Keratinocyte (primary cell): Measurements from ENCODE around the gene LDLRAD4. TPM values are rescaled to one million over a fixed set of nuclear protein-coding genes. Genes with fewer than 3 reads are reported as not detected.

Source experiments
- DNase-seq: peaks from one replicate; pipeline ENCODE4 v3.0.0-alpha.2; 2011; ENCODE audit warnings: low read depth, missing footprints, low spot score
- FAIRE-seq: peaks from 2 replicates; lab custom pipeline; 2011; peaks lifted over from hg19 to GRCh38; lab: Jason Lieb, UNC
- H2AFZ ChIP-seq: 2 replicates; pipeline ENCODE4 v1.6.0; 2012; ENCODE audit warnings: low read length, control low read depth, inconsistent platforms; ENCODE audit not compliant: control insufficient read depth
- H3K27ac ChIP-seq: 2 replicates; pipeline ENCODE4 v1.5.1; 2011; ENCODE audit warnings: low read length; ENCODE audit not compliant: control insufficient read depth, insufficient read depth
- H3K27me3 ChIP-seq: 3 replicates; pipeline ENCODE4 v1.6.0; 2011; ENCODE audit warnings: low read length; ENCODE audit not compliant: control insufficient read depth, insufficient read depth; ENCODE audit errors: extremely low read depth
- H3K36me3 ChIP-seq, 2 experiments: 2 replicates in 1 of 2; 3 replicates in 1 of 2; pipeline ENCODE4 v1.5.1; 2011; ENCODE audit warnings: low read length in 2 of 2, mild to moderate bottlenecking in 1 of 2; ENCODE audit not compliant: control insufficient read depth in 2 of 2, insufficient read depth in 2 of 2; ENCODE audit errors: extremely low read depth in 1 of 2
- H3K4me1 ChIP-seq: 3 replicates; pipeline ENCODE4 v1.5.1; 2011; ENCODE audit warnings: low read length; ENCODE audit not compliant: control insufficient read depth, insufficient read depth; ENCODE audit errors: extremely low read depth
- H3K4me2 ChIP-seq: 3 replicates; pipeline ENCODE4 v1.6.0; 2011; ENCODE audit warnings: low read depth, low read length; ENCODE audit not compliant: control insufficient read depth, insufficient read depth; ENCODE audit errors: extremely low read depth
- H3K4me3 ChIP-seq, 3 experiments: fragments of 200-600 bp in 1 of 3; sonication (generic) in 1 of 3; 2 replicates in 2 of 3; 3 replicates in 1 of 3; pipeline ENCODE4 v1.5.1; 2011 to 2016; ENCODE audit warnings: low read length in 3 of 3, mild to moderate bottlenecking in 3 of 3, control low read depth in 2 of 3, inconsistent platforms in 1 of 3, low read depth in 1 of 3, mixed read lengths in 1 of 3, mixed run types in 1 of 3, moderate library complexity in 1 of 3; ENCODE audit not compliant: control insufficient read depth in 2 of 3, insufficient read depth in 2 of 3; ENCODE audit errors: extremely low read depth in 1 of 3
- H3K79me2 ChIP-seq: 2 replicates; pipeline ENCODE4 v1.6.0; 2012; ENCODE audit warnings: low read length; ENCODE audit not compliant: control insufficient read depth, insufficient read depth
- H3K9ac ChIP-seq: 3 replicates; pipeline ENCODE4 v1.6.0; 2011; ENCODE audit warnings: low read length; ENCODE audit not compliant: control insufficient read depth, insufficient read depth; ENCODE audit errors: extremely low read depth
- H3K9me1 ChIP-seq: 3 replicates; pipeline ENCODE4 v1.6.0; 2011; ENCODE audit warnings: low read length; ENCODE audit not compliant: control insufficient read depth, insufficient read depth; ENCODE audit errors: extremely low read depth
- H3K9me3 ChIP-seq: 2 replicates; pipeline ENCODE4 v1.5.1; 2012; ENCODE audit warnings: low read depth, low read length; ENCODE audit not compliant: control insufficient read depth
- H4K20me1 ChIP-seq: 3 replicates; pipeline ENCODE4 v1.6.0; 2011; ENCODE audit warnings: low read length; ENCODE audit not compliant: control insufficient read depth, insufficient read depth; ENCODE audit errors: extremely low read depth
- CTCF ChIP-seq, 3 experiments: IDR thresholded peaks in 1 of 3; conservative IDR thresholded peaks in 1 of 3; optimal IDR thresholded peaks in 1 of 3; 2 replicates in 2 of 3; 3 replicates in 1 of 3; pipeline versions ENCODE3 to v1.5.1; 2011; ENCODE audit warnings: low read length in 3 of 3, mild to moderate bottlenecking in 3 of 3, moderate library complexity in 2 of 3, control low read depth in 1 of 3, inconsistent platforms in 1 of 3; ENCODE audit not compliant: insufficient read depth in 2 of 3; ENCODE audit errors: extremely low read depth in 1 of 3
- EZH2 ChIP-seq: IDR thresholded peaks from one replicate; pipeline ENCODE4 v1.6.1; 2012; ENCODE audit warnings: inconsistent platforms, mild to moderate bottlenecking, low read length, moderate library complexity
- dilution Hi-C: fragments of 300-500 bp; cut with MboI; formaldehyde crosslinking; loops from one replicate; pipeline ENCODE4 v1.7.0; 2020; ENCODE audit warnings: low sequenced_read_pairs; ENCODE audit not compliant: extremely low pct_ligation_motif_present
- polyA plus RNA-seq, 5 experiments: library from polyadenylated mRNA; depleted of rRNA in 3 of 5; stranded (reverse) in 3 of 5; stranded (forward) in 1 of 5; unstranded in 1 of 5; fragments of >200 nt; gene quantifications; 1 replicate in 1 of 5; 2 replicates in 3 of 5; 3 replicates in 1 of 5; pipeline versions ENCODE4 v1.2.1 to v1.2.3, GENCODE V29; 2011 to 2012; ENCODE audit warnings: missing spikeins in 2 of 5, low read depth in 1 of 5, low replicate concordance in 1 of 5

LDLRAD4 gene
- polyA plus RNA-seq, 1 donor (not counting 4 experiments of a cell fraction or from before 2014, with no cell fraction given) = not detected

DNA sequence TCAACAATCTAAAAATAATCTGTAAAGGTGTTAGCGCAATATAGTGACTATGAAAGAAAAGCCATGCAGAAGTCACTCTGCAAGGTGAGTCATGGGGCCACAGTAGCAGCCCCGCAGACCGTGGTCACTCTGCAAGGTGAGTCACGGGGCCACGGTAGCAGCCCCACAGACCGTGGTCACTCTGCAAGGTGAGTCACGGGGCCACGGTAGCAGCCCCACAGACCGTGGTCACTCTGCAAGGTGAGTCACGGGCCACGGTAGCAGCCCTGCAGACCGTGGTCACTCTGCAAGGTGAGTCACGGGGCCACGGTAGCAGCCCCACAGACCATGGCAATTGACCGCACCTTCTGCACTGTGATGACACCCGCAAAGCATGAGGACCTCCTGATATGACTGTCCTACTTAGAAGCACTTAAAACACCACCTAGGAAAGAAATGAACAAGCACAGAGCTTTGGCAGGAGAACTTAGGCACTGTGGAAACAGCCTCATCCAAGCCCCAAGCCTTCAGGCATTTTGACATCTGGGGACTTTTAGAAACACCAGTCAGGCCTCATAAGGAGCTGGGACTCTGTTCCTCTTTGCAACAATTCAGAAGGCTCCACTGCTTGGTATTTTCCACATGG lies 70.1 kb downstream of the LDLRAD4 start:
- no peak for FAIRE-seq
- dilution Hi-C loops = no loop called here
- Histone ChIP-seq H4K20me1 (no peaks in the 10 kb centered on the region), H3K27me3 (no peaks in the 10 kb centered on the region), H3K9ac (no peak overlapping the region), H3K79me2 (no peaks in the 10 kb centered on the region), H3K9me3 (peaks cover 2% of the 10 kb centered on the region), H2AFZ (no peak overlapping the region), H3K27ac (no peak overlapping the region), H3K4me2 (no peak overlapping the region), H3K36me3 (no peaks in the 10 kb centered on the region), H3K4me1 (no peaks in the 10 kb centered on the region), H3K9me1 (no peaks in the 10 kb centered on the region), H3K4me3 (no peak overlapping the region)
- DNase-seq = no peak
- TF ChIP-seq EZH2 (no peak), CTCF (optimal IDR thresholded peaks at IDR 0.05 in 1 of 3, IDR thresholded peaks at IDR 0.05 in 1 of 3, conservative IDR thresholded peaks at IDR 0.05 in 1 of 3; ENCODE audit: extremely low read depth in 1 of 3, insufficient read depth in 2 of 3, low read length in 3 of 3) (no peak)

GRCh38 chr18:13289481-13290205 lies 71.1 kb downstream of the LDLRAD4 start:
- Histone ChIP-seq H3K4me3 (no peak overlapping the region), H3K36me3 (no peaks in the 10 kb centered on the region), H3K4me1 (no peaks in the 10 kb centered on the region), H3K9me3 (peaks cover 2% of the 10 kb centered on the region), H4K20me1 (no peaks in the 10 kb centered on the region), H3K4me2 (no peak overlapping the region), H3K9me1 (no peaks in the 10 kb centered on the region), H3K27ac (no peak overlapping the region), H3K79me2 (no peaks in the 10 kb centered on the region), H3K27me3 (no peaks in the 10 kb centered on the region), H2AFZ (no peak overlapping the region), H3K9ac (no peak overlapping the region)
- dilution Hi-C loops = no loop called here
- TF ChIP-seq EZH2 = no peak
- TF ChIP-seq CTCF (optimal IDR thresholded peaks at IDR 0.05 in 1 of 3, IDR thresholded peaks at IDR 0.05 in 1 of 3, conservative IDR thresholded peaks at IDR 0.05 in 1 of 3; ENCODE audit: extremely low read depth in 1 of 3, insufficient read depth in 2 of 3, low read length in 3 of 3) = no peak
- DNase-seq (no peak), FAIRE-seq (no peak)
